HG03565 (cell line): ENCODE results near the gene OPRM1.

Experiments
- ATAC-seq: cut with Tn5 transposase; IDR thresholded peaks from one replicate; pipeline ENCODE4 v1.9.1; 2021; ENCODE audit warnings: mild to moderate bottlenecking, moderate library complexity; ENCODE audit not compliant: unreplicated experiment

The OPRM1 gene

DNA sequence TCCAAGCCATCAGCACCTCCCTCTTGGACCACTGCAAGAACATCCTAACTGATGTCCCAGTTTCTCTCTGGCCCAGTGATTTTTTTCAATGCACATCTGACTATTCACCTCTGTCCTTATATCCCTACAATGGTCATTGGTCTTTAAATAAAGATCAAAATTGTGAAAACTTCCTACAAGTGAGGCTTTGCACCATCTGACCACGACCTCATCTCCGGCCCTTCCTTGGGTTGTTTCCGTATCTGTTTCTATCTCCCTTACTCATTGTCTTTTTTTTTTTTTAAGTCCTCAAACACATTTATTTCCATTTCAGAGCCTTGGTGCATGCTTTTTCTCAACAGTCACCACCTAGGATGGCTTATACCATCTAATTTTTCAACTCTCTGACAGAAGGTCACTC, 229.4 kb downstream of the OPRM1 start:
- ATAC-seq = no peak

DNA sequence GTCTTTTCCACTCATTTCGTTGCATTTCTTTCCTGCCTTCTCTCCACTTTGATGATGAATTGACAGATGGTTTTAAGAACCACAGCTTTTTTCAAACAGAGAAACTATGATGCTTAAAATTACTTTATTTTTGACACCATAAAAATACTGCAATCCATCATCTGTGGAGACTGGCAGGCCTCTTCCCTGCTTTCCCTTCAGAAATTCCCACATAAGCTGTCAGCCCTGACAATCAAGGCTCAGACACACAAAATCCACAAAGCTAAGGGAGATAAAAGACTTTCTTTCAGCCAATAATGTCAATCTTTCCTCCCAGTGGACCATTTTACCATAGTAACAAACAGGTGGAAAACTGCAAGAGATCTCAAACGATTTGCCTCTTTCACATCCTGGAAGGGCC, 235.1 kb downstream of the OPRM1 start:
- no peak for ATAC-seq

DNA sequence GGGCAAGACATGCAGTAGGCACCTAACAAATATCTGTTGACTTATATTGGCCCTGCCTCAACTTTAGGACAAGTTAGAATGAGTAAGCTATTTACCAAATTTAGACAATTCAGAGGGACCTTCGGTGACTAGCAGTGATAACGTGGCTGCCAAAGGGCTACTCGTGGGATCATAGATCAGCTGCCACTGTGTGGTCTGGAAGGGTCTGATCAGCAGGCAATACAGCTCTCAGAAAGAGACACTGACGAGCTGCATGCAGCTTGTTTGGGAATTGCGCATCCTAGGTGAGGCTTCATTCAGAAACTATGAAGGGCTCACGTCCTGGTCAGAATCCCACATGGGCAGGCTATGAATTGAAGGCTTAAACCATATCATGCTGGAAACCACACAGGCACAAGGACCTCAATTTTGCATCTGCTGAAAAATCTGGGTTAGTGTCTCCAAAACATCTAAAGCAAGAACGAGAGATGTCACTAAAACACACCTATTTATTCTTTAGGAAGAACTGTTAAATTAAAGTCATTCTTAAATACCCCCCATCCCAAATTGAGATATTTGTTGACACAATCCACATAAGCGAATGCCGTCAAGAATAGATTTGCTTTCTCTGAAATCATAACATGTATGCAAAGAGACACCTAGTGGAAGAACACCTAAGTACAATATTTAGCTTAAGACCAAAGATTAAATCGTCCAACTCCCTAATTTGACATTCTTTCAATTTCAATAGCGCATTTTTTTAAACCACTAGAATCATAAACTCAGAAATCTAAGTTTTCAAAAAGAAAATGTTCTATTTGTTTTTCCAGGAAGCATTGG, 238.0 kb downstream of the OPRM1 start:
- ATAC-seq = peak; percentile 61

DNA sequence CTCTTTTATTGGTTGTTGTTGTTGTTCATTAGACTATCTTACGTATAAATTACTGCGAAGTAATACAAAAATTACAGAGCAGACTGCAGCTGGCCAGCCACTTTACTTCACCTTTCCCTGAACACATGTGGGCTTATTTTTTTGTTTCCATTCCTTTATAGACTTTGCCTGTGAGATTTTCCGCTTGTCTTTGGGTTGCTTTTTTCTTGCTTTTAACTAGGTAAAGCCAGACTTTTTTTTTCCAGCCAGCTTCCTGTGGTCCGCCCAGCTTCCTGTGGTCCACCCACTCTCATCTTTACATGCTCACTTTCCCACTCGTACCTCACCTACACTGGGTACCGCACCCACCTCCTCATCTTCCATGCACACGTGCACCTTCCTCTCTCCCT, 238.6 kb downstream of the OPRM1 start:
- no peak for ATAC-seq

DNA sequence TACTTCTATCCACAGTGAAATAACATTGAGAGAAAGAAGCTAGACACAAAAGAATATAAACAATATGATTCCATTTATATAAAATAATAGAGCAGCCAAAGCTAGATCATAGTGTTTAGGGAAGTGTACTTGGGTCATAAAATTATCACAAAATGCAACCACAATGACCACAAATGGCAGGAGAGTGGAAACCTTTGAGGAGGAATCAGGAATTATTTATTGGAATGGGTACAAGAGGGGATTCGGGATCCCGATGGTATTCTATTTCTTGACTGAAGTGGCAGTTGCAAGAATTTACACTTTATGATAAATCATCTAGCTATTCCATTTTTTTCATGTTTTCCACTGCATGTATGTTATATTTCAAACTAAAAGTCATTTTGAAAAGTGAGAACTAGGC, 241.5 kb downstream of the OPRM1 start:
- no peak for ATAC-seq

DNA sequence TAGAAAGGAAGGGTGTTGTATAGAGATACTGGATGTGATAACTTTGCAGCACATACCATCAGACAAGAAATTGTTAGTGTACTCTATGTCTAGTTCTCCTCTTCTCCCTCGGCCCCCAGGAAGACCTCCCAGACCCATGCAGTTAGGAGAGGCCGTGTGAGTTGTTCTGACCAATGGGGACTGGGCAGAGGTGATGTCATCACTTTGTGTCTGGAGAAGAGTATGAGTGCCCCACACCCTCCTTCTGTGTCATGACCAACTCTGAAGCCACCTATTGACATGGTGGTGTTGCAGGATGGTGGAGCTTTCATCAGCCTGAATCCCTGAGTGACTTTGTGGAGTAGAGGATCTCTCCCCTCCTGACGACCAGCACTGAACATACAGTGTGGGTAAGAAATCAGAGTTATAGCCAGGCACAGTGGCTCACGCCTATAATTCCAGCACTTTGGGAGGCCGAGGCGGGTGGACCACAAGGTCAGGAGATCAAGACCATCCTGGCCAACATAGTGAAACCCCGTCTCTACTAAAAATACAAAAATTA, 245.3 kb downstream of the OPRM1 start:
- ATAC-seq = no peak

DNA sequence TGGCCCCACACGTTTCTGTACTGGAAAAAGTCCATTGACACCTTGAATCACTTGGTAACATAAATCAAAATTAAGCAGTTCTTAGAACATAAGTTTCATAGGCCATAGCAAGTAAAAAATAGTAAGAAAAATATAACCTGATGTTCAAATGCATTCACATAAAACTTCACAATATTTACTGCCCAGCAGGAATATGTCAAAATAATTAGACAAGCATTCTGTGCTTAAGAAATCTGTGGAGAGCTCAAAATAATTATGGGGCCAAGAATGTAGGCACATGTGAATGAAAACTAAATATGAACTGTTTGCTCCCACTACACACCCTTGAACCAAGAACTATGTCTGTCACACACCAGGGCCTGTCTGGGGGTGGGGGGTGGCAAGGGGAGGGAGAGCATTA, 246.8 kb downstream of the OPRM1 start:
- no peak for ATAC-seq

DNA sequence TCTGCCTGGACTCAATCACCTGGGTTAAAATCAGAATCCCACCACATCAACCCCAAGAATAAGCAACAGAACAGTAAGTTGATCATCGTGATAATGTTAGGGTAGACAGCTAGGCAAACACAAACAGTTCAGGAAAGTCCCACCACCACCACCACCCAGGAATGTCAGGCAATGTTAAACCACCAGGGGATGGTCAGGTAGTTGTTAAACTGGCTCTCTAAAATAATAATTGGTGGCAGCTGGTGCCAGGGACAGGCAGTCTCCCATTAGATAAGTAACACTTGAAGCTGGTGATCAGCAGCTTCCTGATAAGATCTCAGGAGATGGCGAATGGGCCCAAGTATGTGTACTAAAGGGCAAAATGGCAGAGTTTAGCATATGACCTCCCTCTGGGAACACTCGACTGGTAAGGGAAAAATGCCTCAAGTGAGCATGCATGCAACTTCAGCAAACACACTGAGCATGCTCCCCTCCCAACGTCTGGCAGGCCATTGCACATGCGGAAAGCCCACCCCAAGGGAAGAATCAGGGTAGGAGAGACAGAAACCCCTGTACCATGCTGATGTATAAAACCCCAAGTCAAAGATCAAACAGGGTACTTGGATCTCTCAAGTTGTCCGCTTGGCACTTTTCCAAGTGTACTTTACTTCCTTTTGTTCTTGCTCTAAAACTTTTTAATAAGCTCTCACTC, 250.9 kb downstream of the OPRM1 start:
- ATAC-seq = no peak

DNA sequence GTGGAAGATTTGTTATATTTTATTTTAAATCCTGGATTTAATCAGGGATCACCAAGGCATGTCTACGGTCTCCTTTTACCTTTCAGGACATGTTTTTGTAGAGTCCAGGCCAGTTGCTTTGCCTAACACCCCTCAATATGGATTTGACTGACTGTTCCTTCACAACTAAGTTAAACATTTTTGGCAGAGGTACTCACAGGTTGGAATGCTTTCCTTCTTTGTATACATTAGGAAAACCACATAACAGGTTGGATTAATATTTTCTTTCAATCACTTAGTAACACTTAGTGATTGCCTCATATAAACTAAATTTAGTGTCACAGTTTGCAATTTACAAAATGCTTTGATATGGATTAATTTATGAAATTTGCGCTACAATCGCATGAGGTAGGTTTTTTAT, 253.0 kb downstream of the OPRM1 start:
- ATAC-seq = no peak

DNA sequence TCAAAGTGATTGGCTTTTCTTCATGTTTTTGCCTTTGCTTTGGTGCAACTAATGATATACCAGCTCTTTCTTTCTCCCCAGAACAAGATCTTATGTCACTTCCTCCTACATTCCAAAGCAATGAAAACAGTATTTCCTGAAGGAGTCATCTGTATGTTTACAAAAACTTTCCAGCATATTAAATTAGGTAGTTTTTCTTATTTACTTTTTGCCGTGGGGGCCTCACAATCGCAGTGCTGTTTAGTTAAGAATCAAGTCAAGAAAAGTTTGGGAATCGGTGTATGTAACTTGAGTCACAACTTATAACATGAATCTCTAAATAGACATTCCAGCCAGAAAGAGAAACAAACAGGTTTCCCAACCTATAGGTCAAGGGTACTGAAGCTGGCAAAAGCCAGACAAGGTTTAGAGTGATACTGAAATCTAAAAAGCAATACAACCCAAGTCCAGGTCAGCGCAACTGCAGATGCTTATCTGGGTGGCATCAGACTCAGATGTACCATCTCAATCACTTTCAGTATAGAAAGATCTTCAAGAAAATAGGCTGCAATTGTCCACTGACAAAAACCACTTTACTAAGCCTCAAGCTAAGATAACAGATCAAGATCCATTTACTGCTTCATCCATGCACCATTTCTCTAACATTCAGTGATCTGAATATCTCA, 253.9 kb downstream of the OPRM1 start:
- no peak for ATAC-seq

DNA sequence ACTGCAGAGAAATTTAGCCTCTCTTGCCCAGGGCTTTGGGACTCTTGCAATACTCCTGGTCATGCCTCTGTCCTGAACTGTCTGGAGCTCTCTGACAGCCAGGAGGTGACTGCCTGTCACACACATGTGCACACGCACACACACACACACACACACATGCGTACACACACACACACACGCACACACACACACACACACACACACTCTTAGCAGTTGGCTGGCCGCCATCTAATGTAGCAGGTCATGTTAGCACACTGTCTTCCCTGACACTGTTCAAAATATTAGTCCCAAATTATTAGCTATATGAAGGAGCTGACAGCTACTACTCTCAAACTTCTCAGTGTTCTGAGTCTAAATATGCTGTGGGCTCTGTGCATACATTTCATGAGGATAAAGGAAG, 256.7 kb downstream of the OPRM1 start:
- no peak for ATAC-seq
